ENCODE data around the gene PPL.
"Not testable (repeated sequence)": the region's sequence is repeated elsewhere in the genome, so short reads cannot be mapped to it uniquely, and the experiment has no call there.

The PPL gene

GRCh38 chr16:4954714-4955113, 17.8 kb upstream of the PPL start:
- no peaks in the 10 kb centered on the region for H3K79me2 ChIP-seq (ENCODE audit: insufficient read depth, low read length)
- H2AFZ ChIP-seq (ENCODE audit: low read length), result no peak overlapping the region
- H3K27ac ChIP-seq (ENCODE audit: low read depth, low read length, poor library complexity, severe bottlenecking), result no peak overlapping the region
- no peaks in the 10 kb centered on the region for H3K27me3 ChIP-seq (ENCODE audit: insufficient read depth, low read length)
- no peak overlapping the region for H3K4me2 ChIP-seq (ENCODE audit: low read length)
- TF ChIP-seq EZH2 (IDR thresholded peaks at IDR 0.05; ENCODE audit: borderline replicate concordance, low read length), result no peak
- TF ChIP-seq CTCF (IDR thresholded peaks at IDR 0.05; ENCODE audit: low read length), result no peak
- no peaks in the 10 kb centered on the region for H3K9me2 ChIP-seq (ENCODE audit: low read depth, low read length)
- H3K9me3 ChIP-seq (ENCODE audit: low read length), result no peaks in the 10 kb centered on the region
- H3K4me3 ChIP-seq (ENCODE audit: low read depth, low read length, poor library complexity, severe bottlenecking), result no peak overlapping the region
- no peaks in the 10 kb centered on the region for H3K36me3 ChIP-seq (ENCODE audit: insufficient read depth, low read length)
- no peaks in the 10 kb centered on the region for H4K20me1 ChIP-seq (ENCODE audit: insufficient read depth, low read length)
- H3F3A ChIP-seq (ENCODE audit: insufficient read depth, low read length), result no peaks in the 10 kb centered on the region
- H3K4me1 ChIP-seq (ENCODE audit: insufficient read depth, low read length, severe bottlenecking), result peaks cover 7% of the 10 kb centered on the region
- H3K9ac ChIP-seq (ENCODE audit: low read length), result no peak overlapping the region

GRCh38 chr16:4951583-4951982, 14.6 kb upstream of the PPL start:
- H3K27ac ChIP-seq (ENCODE audit: low read depth, low read length, poor library complexity, severe bottlenecking); H3K9ac ChIP-seq (ENCODE audit: low read length); H3K79me2 ChIP-seq (ENCODE audit: insufficient read depth, low read length); H3K9me2 ChIP-seq (ENCODE audit: low read depth, low read length); H4K20me1 ChIP-seq (ENCODE audit: insufficient read depth, low read length); H3K4me3 ChIP-seq (ENCODE audit: low read depth, low read length, poor library complexity, severe bottlenecking); H3K9me3 ChIP-seq (ENCODE audit: low read length); H2AFZ ChIP-seq (ENCODE audit: low read length); H3K27me3 ChIP-seq (ENCODE audit: insufficient read depth, low read length); H3K36me3 ChIP-seq (ENCODE audit: insufficient read depth, low read length); H3F3A ChIP-seq (ENCODE audit: insufficient read depth, low read length); H3K4me2 ChIP-seq (ENCODE audit: low read length): not testable (repeated sequence)
- peaks cover 10% of the 10 kb centered on the region for H3K4me1 ChIP-seq (ENCODE audit: insufficient read depth, low read length, severe bottlenecking)

GRCh38 chr16:4949986-4950385, 13.0 kb upstream of the PPL start:
- no peak overlapping the region for H3K27ac ChIP-seq (ENCODE audit: low read depth, low read length, poor library complexity, severe bottlenecking)
- no peaks in the 10 kb centered on the region for H4K20me1 ChIP-seq (ENCODE audit: insufficient read depth, low read length)
- no peaks in the 10 kb centered on the region for H3F3A ChIP-seq (ENCODE audit: insufficient read depth, low read length)
- no peaks in the 10 kb centered on the region for H3K36me3 ChIP-seq (ENCODE audit: insufficient read depth, low read length)
- TF ChIP-seq CTCF (IDR thresholded peaks at IDR 0.05; ENCODE audit: low read length), result no peak
- no peak for TF ChIP-seq EZH2 (IDR thresholded peaks at IDR 0.05; ENCODE audit: borderline replicate concordance, low read length)
- no peak overlapping the region for H3K9ac ChIP-seq (ENCODE audit: low read length)
- no peak overlapping the region for H3K4me2 ChIP-seq (ENCODE audit: low read length)
- H3K9me2 ChIP-seq (ENCODE audit: low read depth, low read length), result no peaks in the 10 kb centered on the region
- H3K9me3 ChIP-seq (ENCODE audit: low read length), result no peaks in the 10 kb centered on the region
- no peak overlapping the region for H3K4me3 ChIP-seq (ENCODE audit: low read depth, low read length, poor library complexity, severe bottlenecking)
- peaks cover 6% of the 10 kb centered on the region; the same call in 1 of the 2 replicates for H3K27me3 ChIP-seq (ENCODE audit: insufficient read depth, low read length)
- H2AFZ ChIP-seq (ENCODE audit: low read length), result no peak overlapping the region
- H3K79me2 ChIP-seq (ENCODE audit: insufficient read depth, low read length), result no peaks in the 10 kb centered on the region
- H3K4me1 ChIP-seq (ENCODE audit: insufficient read depth, low read length, severe bottlenecking), result peaks cover 10% of the 10 kb centered on the region

- peaks cover 12% of the 10 kb centered on the region; the same call in 1 of the 2 replicates for H3K27me3 ChIP-seq (ENCODE audit: insufficient read depth, low read length)
- H3K9ac ChIP-seq (ENCODE audit: low read length), result no peak overlapping the region
- H2AFZ ChIP-seq (ENCODE audit: low read length), result no peak overlapping the region
- H3F3A ChIP-seq (ENCODE audit: insufficient read depth, low read length), result no peaks in the 10 kb centered on the region
- H3K4me2 ChIP-seq (ENCODE audit: low read length), result no peak overlapping the region
- TF ChIP-seq CTCF (IDR thresholded peaks at IDR 0.05; ENCODE audit: low read length) (no peak), EZH2 (IDR thresholded peaks at IDR 0.05; ENCODE audit: borderline replicate concordance, low read length) (no peak)
- no peaks in the 10 kb centered on the region for H3K79me2 ChIP-seq (ENCODE audit: insufficient read depth, low read length)
- H3K9me3 ChIP-seq (ENCODE audit: low read length), result no peaks in the 10 kb centered on the region
- no peaks in the 10 kb centered on the region for H4K20me1 ChIP-seq (ENCODE audit: insufficient read depth, low read length)
- H3K36me3 ChIP-seq (ENCODE audit: insufficient read depth, low read length), result no peaks in the 10 kb centered on the region
- no peak overlapping the region for H3K27ac ChIP-seq (ENCODE audit: low read depth, low read length, poor library complexity, severe bottlenecking)
- H3K4me1 ChIP-seq (ENCODE audit: insufficient read depth, low read length, severe bottlenecking), result peaks cover 10% of the 10 kb centered on the region
- H3K4me3 ChIP-seq (ENCODE audit: low read depth, low read length, poor library complexity, severe bottlenecking), result no peak overlapping the region
- no peaks in the 10 kb centered on the region for H3K9me2 ChIP-seq (ENCODE audit: low read depth, low read length)
Measured at GRCh38 chr16:4948903-4949766, 12.2 kb upstream of the PPL start.

Measured in OCI-LY1 (cell line).